Femur (tissue), 1 donor: ENCODE measurements around the gene CATSPER3.

Source experiments
- DNase-seq: peaks from one replicate; pipeline ENCODE4 v3.0.0-alpha.2; 2017

CATSPER3 gene

DNA sequence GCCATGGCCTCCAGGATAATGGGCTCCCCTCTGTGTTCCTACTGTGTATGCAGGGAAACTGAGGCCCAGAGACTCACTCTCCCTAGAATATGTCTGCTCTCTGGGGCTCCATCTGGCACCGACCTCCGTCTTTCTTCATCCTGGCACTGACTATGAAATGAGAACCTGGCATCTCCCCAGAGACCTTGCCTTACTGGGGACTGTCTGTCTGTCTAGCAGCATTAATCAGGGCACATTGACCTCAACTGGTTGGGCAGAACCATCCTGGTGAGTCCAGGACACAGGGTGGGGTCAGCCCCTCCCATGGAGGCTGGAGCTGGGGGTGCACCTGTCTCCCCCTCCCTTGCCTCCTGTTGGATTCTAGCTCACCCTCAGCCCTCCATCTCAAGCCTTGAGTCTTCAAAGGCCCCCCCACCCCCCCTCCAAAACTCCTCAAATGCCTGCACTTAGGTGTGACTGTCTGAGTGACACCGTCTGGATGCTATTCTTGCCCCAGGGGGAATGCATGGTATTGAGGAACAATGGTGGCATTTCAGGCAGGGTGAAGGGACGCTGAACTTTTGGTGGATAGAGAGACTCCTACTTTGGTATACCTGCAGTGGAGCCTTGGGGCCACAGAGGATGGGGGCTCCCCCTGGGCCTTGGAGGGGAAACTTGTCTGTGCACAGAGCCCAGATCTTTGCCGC, 79.1 kb downstream of the CATSPER3 start:
- no peak for DNase-seq

DNA sequence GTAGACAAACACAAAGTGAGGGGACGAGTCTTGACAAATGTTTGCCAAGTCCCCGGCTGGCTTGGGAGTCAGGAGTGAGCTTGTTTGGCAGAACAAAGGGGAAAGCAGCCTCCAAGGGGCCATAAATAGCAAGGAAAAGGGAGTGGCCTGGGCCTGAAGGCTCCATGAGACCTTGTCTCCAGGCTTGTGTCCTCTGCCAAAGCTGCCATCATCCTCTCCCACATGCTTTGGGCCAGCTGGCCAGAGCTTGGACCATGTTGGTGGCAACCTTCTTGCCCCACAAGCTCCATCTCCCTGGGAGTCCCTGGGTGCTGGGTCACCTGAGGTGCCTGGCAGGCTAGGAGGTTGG, 79.6 kb downstream of the CATSPER3 start:
- DNase-seq = no peak

GRCh38 chr5:135048286-135048685, 80.6 kb downstream of the CATSPER3 start:
- DNase-seq = no peak

DNA sequence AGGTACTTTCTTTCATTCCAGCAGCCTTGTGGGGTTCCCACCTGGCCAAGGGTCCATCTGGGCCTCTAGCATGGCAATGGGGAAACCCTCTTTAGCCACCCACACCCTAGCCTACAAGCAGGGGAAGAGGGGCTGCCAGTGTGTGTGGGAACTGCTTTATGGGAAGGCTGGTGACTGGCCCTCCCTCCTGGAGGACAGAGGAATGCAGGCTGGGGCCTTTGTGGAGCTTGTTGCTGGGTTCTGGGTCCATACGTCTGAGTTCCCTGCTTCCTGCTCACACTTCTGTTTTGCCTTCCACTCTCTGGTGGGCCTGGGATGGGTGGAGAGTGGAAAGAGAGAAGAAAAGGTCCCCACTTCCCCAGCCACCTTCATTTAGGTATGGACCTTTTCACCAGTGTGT, 81.2 kb downstream of the CATSPER3 start:
- DNase-seq = no peak

DNA sequence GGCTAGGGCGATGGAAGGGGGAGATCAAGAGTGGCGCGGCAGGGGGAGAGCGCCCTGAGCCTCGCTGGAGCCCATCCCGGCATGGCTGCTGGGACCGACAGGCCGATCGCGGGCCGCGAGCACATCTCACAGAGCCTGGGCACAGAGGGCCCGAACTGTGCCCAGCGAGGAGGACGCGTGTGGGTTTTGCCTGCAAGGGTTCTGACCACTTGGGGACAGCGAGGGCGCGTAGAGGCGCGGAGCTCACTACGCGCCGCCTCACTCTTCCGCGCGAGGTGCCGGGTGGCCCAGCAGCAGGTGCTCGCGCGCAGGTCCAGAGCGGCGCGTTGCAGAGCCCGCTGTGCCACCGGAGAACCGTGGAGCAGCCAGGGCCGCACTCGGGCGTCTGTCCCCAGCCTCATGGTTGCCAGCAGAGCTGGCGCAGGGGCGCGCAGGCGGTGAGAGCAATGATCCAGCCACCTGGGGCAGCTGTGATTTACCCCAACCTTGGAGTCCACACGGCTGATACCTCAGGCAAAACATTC, 82.6 kb downstream of the CATSPER3 start:
- no peak for DNase-seq

GRCh38 chr5:135051399-135051798, 83.7 kb downstream of the CATSPER3 start:
- DNase-seq = no peak

- no peak for DNase-seq
Observed at GRCh38 chr5:135051872-135052271, 84.2 kb downstream of the CATSPER3 start.

DNA sequence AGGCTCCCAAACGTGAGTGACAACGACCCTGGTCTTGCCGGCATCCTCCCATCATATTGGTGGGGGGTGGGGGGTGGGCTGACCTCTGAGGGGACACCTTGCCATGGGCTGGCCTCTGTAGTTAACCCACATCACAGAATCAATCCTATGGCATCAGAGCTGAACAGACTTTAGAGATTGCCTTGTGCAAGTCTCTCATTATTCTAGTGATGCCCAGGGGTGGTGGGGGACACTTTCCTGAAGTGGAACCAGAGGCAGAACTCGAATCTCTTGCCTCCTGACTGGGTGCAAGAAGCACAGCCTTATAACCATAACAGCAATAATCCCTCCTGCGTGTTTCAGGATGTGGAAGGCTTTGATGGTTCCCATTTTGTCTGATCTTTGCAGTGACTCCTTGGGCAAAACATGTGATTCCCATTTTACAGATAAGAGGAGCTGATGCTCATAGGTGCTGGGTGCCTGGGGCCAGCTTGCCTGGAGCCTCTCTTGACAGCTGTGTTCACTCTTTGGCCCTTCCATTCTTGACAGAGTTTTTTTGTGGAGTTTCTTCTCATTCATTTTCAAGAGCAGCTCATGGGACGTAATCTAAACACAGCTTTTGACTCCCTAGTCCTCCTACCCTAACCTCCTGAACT, 84.9 kb downstream of the CATSPER3 start:
- no peak for DNase-seq

- no peak for DNase-seq
Observed at GRCh38 chr5:135053278-135053677, 85.6 kb downstream of the CATSPER3 start.

GRCh38 chr5:135053989-135054388, 86.3 kb downstream of the CATSPER3 start:
- no peak for DNase-seq

- DNase-seq = no peak
Observed at GRCh38 chr5:135054546-135054945, 86.8 kb downstream of the CATSPER3 start.

- no peak for DNase-seq
Observed at GRCh38 chr5:135055396-135055795, 87.7 kb downstream of the CATSPER3 start.

GRCh38 chr5:135056316-135057030, 88.8 kb downstream of the CATSPER3 start:
- no peak for DNase-seq

DNA sequence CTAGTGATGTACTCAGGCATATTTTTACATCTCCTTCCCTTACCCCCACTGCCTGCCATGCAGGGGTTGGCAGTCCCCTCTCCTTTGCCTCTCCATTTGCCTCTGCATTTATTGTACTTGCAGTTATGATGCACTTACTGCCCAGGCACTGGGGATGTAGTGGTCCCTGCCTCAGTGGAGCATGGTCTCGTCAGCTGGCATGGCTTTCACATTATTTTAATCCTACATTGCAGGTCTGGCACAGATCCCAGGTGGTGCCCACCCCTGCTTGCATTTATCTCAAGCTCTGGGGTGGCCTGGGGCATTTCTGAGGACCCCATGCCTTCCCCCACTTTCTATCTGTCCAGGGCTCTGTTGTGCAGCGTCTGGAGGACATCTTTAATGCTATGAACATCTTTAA, 89.5 kb downstream of the CATSPER3 start:
- DNase-seq = no peak

DNA sequence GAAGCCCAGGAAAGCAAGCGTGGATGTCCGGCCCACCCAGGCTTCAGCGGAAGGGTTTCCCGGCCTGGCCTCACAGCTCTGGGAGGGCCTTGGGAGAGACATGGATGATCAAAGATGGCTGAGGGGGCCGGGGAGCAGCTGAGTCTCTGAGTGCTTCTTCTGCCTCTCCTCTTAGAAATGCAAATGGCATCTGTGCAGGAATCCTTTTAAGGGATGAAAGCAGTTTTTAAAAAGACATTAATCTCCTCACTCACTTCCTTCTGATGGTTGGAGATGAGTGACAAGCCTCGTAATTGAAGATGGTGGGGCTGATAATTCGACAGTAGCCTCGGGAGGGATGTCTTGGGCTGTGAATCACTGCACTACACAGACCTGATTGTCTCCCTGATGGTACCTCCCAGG, 90.6 kb downstream of the CATSPER3 start:
- DNase-seq = no peak

- DNase-seq = no peak
Observed at GRCh38 chr5:135059000-135059923, 91.6 kb downstream of the CATSPER3 start.

DNA sequence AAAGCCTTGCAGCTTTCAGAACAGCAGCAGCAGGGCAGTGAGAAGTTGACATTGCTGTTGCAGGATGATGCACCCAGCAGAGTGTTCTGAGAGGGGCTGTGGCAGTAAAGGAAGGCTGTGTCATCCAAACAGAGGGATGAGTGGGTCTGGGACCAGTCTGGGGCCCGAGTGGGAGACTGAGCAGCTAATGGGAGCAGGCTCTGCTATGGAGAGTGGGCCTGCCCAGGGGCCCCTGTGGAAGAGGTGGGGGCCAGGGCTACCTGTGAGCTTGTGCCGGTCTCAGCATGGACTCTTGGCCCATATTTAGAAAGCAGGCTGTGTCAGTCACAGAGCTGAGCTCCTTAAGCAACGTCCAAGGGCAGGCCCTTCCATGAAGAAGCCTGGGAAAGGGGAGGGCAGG, 92.3 kb downstream of the CATSPER3 start:
- no peak for DNase-seq

GRCh38 chr5:135061001-135061400, 93.3 kb downstream of the CATSPER3 start:
- DNase-seq = no peak
